Activated naive CD8-positive, alpha-beta T cell treated with anti-CD3 and anti-CD28 coated beads, Interleukin-2, amount 50 U/mL, for 24 hours (primary cell): Measurements from ENCODE around the gene TMEM258.

Source experiments
- ATAC-seq: fragments of 150-1000 bp; cut with Tn5 transposase; one replicate; pipeline ENCODE4 v1.10.0; 2021
- DNase-seq: peaks from one replicate; pipeline ENCODE4 v3.0.0; 2021
- H3K27ac Mint-ChIP-seq: one replicate; pipeline ENCODE4 v1.8.0; 2021; ENCODE audit warnings: mild to moderate bottlenecking, mixed read lengths
- H3K27me3 Mint-ChIP-seq: one replicate; pipeline ENCODE4 v1.8.0; 2021; ENCODE audit warnings: mixed read lengths
- H3K36me3 Mint-ChIP-seq: one replicate; pipeline ENCODE4 v1.8.0; 2021; ENCODE audit warnings: low read depth, mixed read lengths
- H3K4me1 Mint-ChIP-seq: one replicate; pipeline ENCODE4 v1.8.0; 2021; ENCODE audit warnings: mixed read lengths
- H3K4me3 Mint-ChIP-seq: one replicate; pipeline ENCODE4 v1.8.0; 2021; ENCODE audit warnings: mild to moderate bottlenecking, moderate library complexity, mixed read lengths
- H3K9me3 Mint-ChIP-seq: one replicate; pipeline ENCODE4 v1.8.0; 2021; ENCODE audit warnings: mixed read lengths

TMEM258 gene

GRCh38 chr11:61830237-61831105 lies 38.1 kb upstream of the TMEM258 start:
- Mint-ChIP-seq H3K9me3 (no peaks in the 10 kb centered on the region), H3K27ac (no peak overlapping the region), H3K36me3 (no peaks in the 10 kb centered on the region), H3K4me3 (peak overlapping the region; percentile 19), H3K27me3 (peaks cover 38% of the 10 kb centered on the region), H3K4me1 (peaks cover 38% of the 10 kb centered on the region)
- ATAC-seq (no peak), DNase-seq (no peak)

- DNase-seq (no peak), ATAC-seq (no peak)
- peaks cover 35% of the 10 kb centered on the region for H3K4me1 Mint-ChIP-seq
- peak overlapping the region; percentile 82 for H3K4me3 Mint-ChIP-seq
- no peaks in the 10 kb centered on the region for H3K36me3 Mint-ChIP-seq
- H3K27me3 Mint-ChIP-seq: peaks cover 38% of the 10 kb centered on the region
- no peak overlapping the region for H3K27ac Mint-ChIP-seq
- H3K9me3 Mint-ChIP-seq: no peaks in the 10 kb centered on the region
These were observed 37.4 kb upstream of the TMEM258 start for GRCh38 chr11:61829806-61830205.

GRCh38 chr11:61828629-61829407 lies 36.4 kb upstream of the TMEM258 start:
- H3K4me3 Mint-ChIP-seq: peak overlapping the region; percentile 82
- H3K36me3 Mint-ChIP-seq: no peaks in the 10 kb centered on the region
- H3K4me1 Mint-ChIP-seq: peaks cover 27% of the 10 kb centered on the region
- H3K9me3 Mint-ChIP-seq: no peaks in the 10 kb centered on the region
- DNase-seq (peak; percentile 55), ATAC-seq (peak; percentile 46)
- H3K27me3 Mint-ChIP-seq: peaks cover 38% of the 10 kb centered on the region
- peak overlapping the region; percentile 68 for H3K27ac Mint-ChIP-seq

GRCh38 chr11:61828379-61828628 lies 35.9 kb upstream of the TMEM258 start:
- no peaks in the 10 kb centered on the region for H3K9me3 Mint-ChIP-seq
- DNase-seq (no peak), ATAC-seq (peak; percentile 1)
- peak overlapping the region; percentile 82 for H3K4me3 Mint-ChIP-seq
- H3K27ac Mint-ChIP-seq: peak overlapping the region; percentile 68
- H3K27me3 Mint-ChIP-seq: peaks cover 38% of the 10 kb centered on the region
- no peaks in the 10 kb centered on the region for H3K36me3 Mint-ChIP-seq
- peaks cover 22% of the 10 kb centered on the region for H3K4me1 Mint-ChIP-seq

- Mint-ChIP-seq H3K4me3 (peak within 1 kb of the TSS; percentile 82), H3K27ac (peak within 1 kb of the TSS; percentile 68), H3K9me3 (no peaks in the 10 kb centered on the region), H3K4me1 (peaks cover 19% of the 10 kb centered on the region), H3K27me3 (peaks cover 38% of the 10 kb centered on the region), H3K36me3 (no peaks in the 10 kb centered on the region)
- DNase-seq (peak; percentile 83), ATAC-seq (peak; percentile 81)
These were observed 35.4 kb upstream of the TMEM258 start, which contains the start of gene FADS2 for GRCh38 chr11:61827571-61828378. TSS of gene FADS2 (plus strand) at chr11:61828300. CDS start at chr11:61828391, 91 bp downstream.

- Mint-ChIP-seq H3K9me3 (no peaks in the 10 kb centered on the region), H3K4me1 (peaks cover 19% of the 10 kb centered on the region), H3K36me3 (no peaks in the 10 kb centered on the region), H3K27me3 (peaks cover 38% of the 10 kb centered on the region), H3K27ac (peak overlapping the region; percentile 14), H3K4me3 (peak overlapping the region; percentile 82)
- DNase-seq (no peak), ATAC-seq (no peak)
These were observed 34.7 kb upstream of the TMEM258 start for GRCh38 chr11:61826930-61827570.

- ATAC-seq: no peak
- H3K4me3 Mint-ChIP-seq: no peak overlapping the region
- no peak for DNase-seq
These were observed 27.8 kb upstream of the TMEM258 start for GRCh38 chr11:61820174-61820573.

GRCh38 chr11:61817471-61818202 lies 25.2 kb upstream of the TMEM258 start:
- no peak for DNase-seq
- Mint-ChIP-seq H3K36me3 (peaks cover 10% of the 10 kb centered on the region), H3K4me1 (peaks cover 13% of the 10 kb centered on the region), H3K9me3 (no peaks in the 10 kb centered on the region), H3K27ac (no peak overlapping the region), H3K27me3 (peaks cover 32% of the 10 kb centered on the region), H3K4me3 (peak overlapping the region; percentile 57)
- ATAC-seq: no peak

More at GRCh38 chr11:61820174-61820573, 27.8 kb upstream of the TMEM258 start:
- no peak overlapping the region for H3K27ac Mint-ChIP-seq
- no peaks in the 10 kb centered on the region for H3K36me3 Mint-ChIP-seq
- peaks cover 7% of the 10 kb centered on the region for H3K4me1 Mint-ChIP-seq
- no peaks in the 10 kb centered on the region for H3K9me3 Mint-ChIP-seq
- peaks cover 26% of the 10 kb centered on the region for H3K27me3 Mint-ChIP-seq

- Mint-ChIP-seq H3K36me3 (peaks cover 10% of the 10 kb centered on the region), H3K27ac (peak within 1 kb of the TSS; percentile 58), H3K9me3 (no peaks in the 10 kb centered on the region), H3K27me3 (peaks cover 32% of the 10 kb centered on the region), H3K4me3 (peak within 1 kb of the TSS; percentile 85), H3K4me1 (peaks cover 13% of the 10 kb centered on the region)
- DNase-seq (peak; percentile 86), ATAC-seq (peak; percentile 65)
These were observed 24.5 kb upstream of the TMEM258 start, which contains the start of gene FADS1 for GRCh38 chr11:61816736-61817455. TSS of gene FADS1 (minus strand) at chr11:61817003. CDS start at chr11:61816929, 74 bp downstream.

GRCh38 chr11:61815790-61816735 lies 23.7 kb upstream of the TMEM258 start:
- peak overlapping the region; percentile 85 for H3K4me3 Mint-ChIP-seq
- DNase-seq: peak; percentile 68
- H3K27ac Mint-ChIP-seq: peak overlapping the region; percentile 58
- peaks cover 32% of the 10 kb centered on the region for H3K27me3 Mint-ChIP-seq
- no peaks in the 10 kb centered on the region for H3K9me3 Mint-ChIP-seq
- peak; percentile 65 for ATAC-seq
- H3K4me1 Mint-ChIP-seq: peaks cover 13% of the 10 kb centered on the region
- H3K36me3 Mint-ChIP-seq: peaks cover 10% of the 10 kb centered on the region

GRCh38 chr11:61814958-61815789 lies 22.8 kb upstream of the TMEM258 start:
- H3K27me3 Mint-ChIP-seq: peaks cover 30% of the 10 kb centered on the region
- H3K4me3 Mint-ChIP-seq: peak overlapping the region; percentile 85
- H3K9me3 Mint-ChIP-seq: no peaks in the 10 kb centered on the region
- peaks cover 13% of the 10 kb centered on the region for H3K4me1 Mint-ChIP-seq
- ATAC-seq (peak; percentile 30), DNase-seq (peak; percentile 68)
- H3K27ac Mint-ChIP-seq: peak overlapping the region; percentile 79
- H3K36me3 Mint-ChIP-seq: peaks cover 14% of the 10 kb centered on the region
